Measurements from ENCODE around the gene TMEM97. TPM values are rescaled to one million over a fixed set of nuclear protein-coding genes. Genes with fewer than 3 reads are reported as not detected.

The TMEM97 gene
- total RNA-seq, 3 donors from 2014 or later = 14.3 to 25.1 (median 18.1) TPM

- ATAC-seq (no peak), DNase-seq (no peak)
- intact Hi-C loops (cut with DNase I, micrococcal nuclease) = no loop called here
- no peak for TF ChIP-seq CTCF (IDR thresholded peaks at IDR 0.05)
- Histone ChIP-seq H3K9me3 (no peaks in the 10 kb centered on the region), H3K36me3 (ENCODE audit: low read depth) (no peaks in the 10 kb centered on the region), H3K4me1 (ENCODE audit: low read depth) (no peaks in the 10 kb centered on the region), H3K4me3 (no peak overlapping the region)
Measured at GRCh38 chr17:28274591-28275265, 44.3 kb upstream of the TMEM97 start.

GRCh38 chr17:28276011-28276410 is 43.0 kb upstream of the TMEM97 start:
- no peak overlapping the region for H3K4me3 ChIP-seq
- no peak for DNase-seq
- intact Hi-C loops (cut with DNase I, micrococcal nuclease) = no loop called here
- H3K9me3 ChIP-seq = no peaks in the 10 kb centered on the region
- no peaks in the 10 kb centered on the region for H3K4me1 ChIP-seq (ENCODE audit: low read depth)
- TF ChIP-seq CTCF (IDR thresholded peaks at IDR 0.05) = no peak
- ATAC-seq = no peak
- H3K36me3 ChIP-seq (ENCODE audit: low read depth) = no peaks in the 10 kb centered on the region

DNA sequence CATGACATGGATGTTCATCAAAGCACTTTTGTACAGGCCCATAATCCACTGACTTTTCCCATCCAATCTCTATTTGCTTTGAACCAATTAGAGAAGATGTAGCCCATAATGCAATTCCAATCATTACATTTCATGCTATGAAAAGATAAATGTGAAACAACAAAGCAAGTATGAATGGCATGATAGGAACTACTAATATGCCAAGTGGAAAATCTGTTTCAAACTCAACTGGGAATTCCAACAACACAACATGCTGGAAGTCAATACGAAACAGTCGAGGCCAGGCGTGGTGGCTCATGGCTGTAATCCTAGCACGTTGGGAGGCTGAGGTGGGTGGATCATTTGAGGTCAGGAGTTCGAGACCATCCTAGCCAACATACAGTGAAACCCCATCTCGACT is 39.6 kb upstream of the TMEM97 start:
- Histone ChIP-seq H3K4me1 (ENCODE audit: low read depth) (no peaks in the 10 kb centered on the region), H3K4me3 (no peak overlapping the region), H3K9me3 (no peaks in the 10 kb centered on the region), H3K36me3 (ENCODE audit: low read depth) (no peaks in the 10 kb centered on the region)
- intact Hi-C loops (cut with DNase I, micrococcal nuclease) = no loop called here
- DNase-seq (no peak), ATAC-seq (no peak)
- no peak for TF ChIP-seq CTCF (IDR thresholded peaks at IDR 0.05)

- TF ChIP-seq CTCF (IDR thresholded peaks at IDR 0.05) = no peak
- Histone ChIP-seq H3K36me3 (ENCODE audit: low read depth) (no peaks in the 10 kb centered on the region), H3K9me3 (no peaks in the 10 kb centered on the region), H3K4me3 (no peak overlapping the region), H3K4me1 (ENCODE audit: low read depth) (no peaks in the 10 kb centered on the region)
- no peak for ATAC-seq
- no peak for DNase-seq
- intact Hi-C loops (cut with DNase I, micrococcal nuclease) = no loop called here
Measured at GRCh38 chr17:28280826-28281225, 38.2 kb upstream of the TMEM97 start.

DNA sequence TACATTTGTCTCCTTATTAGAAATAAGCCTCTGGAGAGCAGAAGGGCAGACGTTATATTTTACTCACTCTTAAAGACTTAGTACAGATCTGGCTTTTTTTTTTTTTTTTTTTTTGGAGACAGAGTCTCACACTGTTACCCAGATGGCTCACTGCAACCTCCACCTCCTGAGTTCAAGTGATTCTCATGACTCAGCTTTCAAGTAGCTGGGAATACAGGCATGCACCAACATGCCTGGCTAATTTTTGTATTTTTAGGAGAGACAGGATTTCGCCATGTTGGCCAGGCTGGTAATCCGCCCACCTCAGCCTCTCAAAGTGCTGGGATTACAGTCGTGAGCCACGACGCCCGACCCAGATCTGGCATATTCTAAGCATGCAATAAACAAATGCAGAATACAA is 36.4 kb upstream of the TMEM97 start:
- intact Hi-C loops (cut with DNase I, micrococcal nuclease) = no loop called here
- ATAC-seq = no peak
- DNase-seq = no peak
- Histone ChIP-seq H3K4me1 (ENCODE audit: low read depth) (no peaks in the 10 kb centered on the region), H3K36me3 (ENCODE audit: low read depth) (no peaks in the 10 kb centered on the region), H3K9me3 (no peaks in the 10 kb centered on the region), H3K4me3 (no peak overlapping the region)
- no peak for TF ChIP-seq CTCF (IDR thresholded peaks at IDR 0.05)

GRCh38 chr17:28285965-28286364 is 33.0 kb upstream of the TMEM97 start:
- intact Hi-C loops (cut with DNase I, micrococcal nuclease) = no loop called here
- DNase-seq (no peak), ATAC-seq (no peak)
- H3K9me3 ChIP-seq = no peaks in the 10 kb centered on the region
- H3K36me3 ChIP-seq (ENCODE audit: low read depth) = no peaks in the 10 kb centered on the region
- H3K4me3 ChIP-seq = no peak overlapping the region
- no peak for TF ChIP-seq CTCF (IDR thresholded peaks at IDR 0.05)
- H3K4me1 ChIP-seq (ENCODE audit: low read depth) = no peaks in the 10 kb centered on the region

Data from mucosa of descending colon (tissue), 3 donors.